ENCODE measurements around the gene AP2A1.
A peak's percentile ranks its signal among the peaks of the same experiment; 100 is the strongest.

Gene AP2A1

DNA sequence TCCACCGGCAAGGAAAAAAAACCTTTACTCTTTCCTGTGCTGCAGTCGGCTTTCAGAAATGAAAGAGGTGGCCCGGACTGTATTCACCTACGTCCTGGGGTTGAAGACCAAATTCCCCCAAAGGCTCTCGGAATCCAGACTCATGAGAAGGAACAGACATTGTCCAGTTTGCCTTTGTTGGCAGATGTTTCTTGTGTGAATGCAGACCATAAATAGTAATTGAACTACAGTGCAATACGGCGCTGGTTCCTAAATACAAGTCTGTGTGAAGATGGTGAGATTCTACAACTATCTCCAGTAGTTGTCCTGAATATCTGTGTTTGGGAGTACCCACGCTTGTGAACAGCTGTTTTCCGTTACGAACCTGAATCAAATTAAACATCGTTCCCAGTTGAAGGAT lies 72.9 kb downstream of the AP2A1 start:
- no peak for DNase-seq (ENCODE audit: low read depth)

DNA sequence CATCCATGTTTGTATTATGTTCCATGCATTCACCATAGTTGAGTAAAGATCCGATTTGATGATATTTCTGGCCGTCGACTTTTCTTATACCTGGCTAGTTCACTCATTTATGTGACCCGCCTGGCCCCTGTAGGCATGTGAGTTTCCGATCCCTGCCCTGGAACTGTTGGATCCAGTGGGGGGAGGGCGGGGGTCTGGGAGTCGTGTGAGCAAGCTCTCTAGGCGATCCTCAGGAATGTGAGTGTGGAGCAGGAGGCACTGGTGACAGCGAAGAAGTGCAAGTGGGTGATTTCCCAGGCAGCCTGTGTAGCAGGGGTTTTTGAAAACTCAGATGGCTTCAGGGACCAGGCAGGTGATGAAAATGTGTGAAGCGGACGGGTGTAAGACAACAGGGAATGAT lies 73.5 kb downstream of the AP2A1 start:
- DNase-seq (ENCODE audit: low read depth), result no peak

DNA sequence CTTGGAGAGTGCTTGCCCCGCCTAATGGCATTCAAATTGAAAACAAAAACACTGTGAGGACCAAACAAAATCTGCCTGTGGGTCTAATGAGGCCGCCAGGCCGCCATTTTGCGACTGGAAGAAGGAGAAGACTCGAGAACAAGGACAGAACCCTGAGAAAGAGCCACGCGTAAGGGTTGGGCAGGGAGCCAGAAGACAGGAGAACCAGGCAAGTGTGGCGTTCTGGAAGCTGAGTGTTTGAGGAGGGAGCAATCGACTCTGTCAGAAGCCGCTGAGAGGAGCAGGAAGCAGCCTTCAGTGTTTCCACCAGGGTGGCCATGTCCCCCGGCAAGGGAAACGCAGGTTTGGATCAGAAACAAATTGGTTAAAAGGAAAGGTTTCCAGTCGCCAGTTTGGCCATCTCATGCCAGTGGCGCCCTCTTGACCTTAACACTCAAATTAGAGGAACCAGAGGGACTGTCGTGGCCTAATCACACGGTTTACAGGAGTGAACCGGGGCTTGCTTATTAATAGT lies 74.0 kb downstream of the AP2A1 start:
- DNase-seq (ENCODE audit: low read depth), result no peak

DNA sequence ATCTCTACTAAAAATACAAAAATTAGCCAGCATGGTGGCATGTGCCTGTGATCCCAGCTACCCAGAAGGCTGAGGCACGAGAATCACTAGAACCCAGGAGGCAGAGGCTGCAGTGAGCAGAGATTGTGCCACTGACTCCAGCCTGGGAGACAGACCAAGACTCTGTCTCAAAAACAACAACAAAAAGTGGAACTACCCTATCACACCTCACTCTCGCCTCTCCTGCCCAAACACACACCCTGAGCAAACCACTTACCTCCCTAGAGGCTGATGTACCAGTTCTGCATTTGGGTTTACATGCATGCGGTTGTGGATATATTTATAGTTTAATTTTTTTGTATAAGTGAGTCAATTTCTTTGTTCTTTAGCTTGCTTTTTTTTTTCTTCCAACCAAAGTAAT lies 76.5 kb downstream of the AP2A1 start:
- no peak for DNase-seq (ENCODE audit: low read depth)

DNA sequence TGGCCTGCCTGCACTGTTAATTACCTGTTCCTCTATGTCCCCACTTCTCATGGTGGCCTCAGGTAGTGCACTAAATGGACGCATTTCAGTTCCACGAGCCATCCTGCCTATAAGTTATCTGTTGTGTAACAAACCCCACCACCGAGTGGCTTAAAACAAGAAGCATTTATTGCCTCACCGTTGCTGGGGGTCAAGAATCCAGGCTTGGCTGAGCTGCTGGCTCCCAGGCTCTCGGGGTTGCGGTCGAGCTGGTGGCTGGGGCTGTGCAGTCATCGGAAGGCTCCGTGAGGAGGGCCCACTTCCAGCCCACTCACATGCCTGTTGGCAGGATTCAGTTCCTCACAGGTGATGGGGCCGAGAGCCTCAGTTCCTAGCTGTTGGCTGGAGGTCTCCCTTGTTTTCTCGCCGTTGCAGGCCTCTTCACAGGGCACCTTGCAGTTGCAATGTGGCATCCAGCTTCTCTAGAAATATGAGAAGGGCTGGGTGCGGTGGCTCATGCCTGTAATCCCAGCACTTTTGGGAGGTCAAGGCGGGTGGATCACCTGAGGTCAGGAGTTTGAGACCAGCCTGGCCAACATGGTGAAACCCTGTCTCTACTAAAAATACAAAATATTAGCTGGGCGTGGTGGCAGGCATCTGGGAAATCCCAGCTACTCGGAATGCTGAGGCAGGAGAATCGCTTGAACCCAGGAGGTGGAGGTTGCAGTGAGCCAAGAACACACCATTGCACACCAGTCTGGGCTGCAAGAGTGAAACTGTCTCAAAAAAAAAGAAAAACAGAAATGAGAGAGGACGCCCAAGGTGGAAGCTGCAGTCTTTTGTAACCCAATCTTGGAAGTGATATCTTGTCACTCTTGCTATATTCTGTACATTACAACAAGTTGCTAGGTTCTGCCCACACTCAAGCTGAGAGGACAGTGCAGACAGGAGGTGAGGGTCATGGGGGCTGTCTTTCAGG lies 77.6 kb downstream of the AP2A1 start:
- no peak for DNase-seq (ENCODE audit: low read depth)

DNA sequence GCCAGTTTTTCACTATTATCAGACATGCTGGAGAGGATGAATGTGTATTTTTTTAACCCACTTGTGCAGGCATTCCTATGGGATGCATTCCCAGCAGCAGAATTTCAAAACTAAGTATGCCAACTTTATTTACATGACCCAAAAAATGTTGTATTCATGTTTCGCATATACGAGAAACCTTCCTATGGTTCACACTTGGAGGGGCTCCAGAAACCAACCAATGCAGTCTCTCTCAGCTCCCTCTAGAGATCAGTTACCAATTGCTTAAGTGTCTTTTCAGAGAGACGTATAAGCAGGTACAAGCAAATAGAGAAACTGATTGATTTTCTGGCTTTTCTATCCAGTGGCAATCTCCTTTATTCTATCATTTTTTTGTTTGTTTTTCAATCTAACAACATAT lies 78.6 kb downstream of the AP2A1 start:
- no peak for DNase-seq (ENCODE audit: low read depth)

DNA sequence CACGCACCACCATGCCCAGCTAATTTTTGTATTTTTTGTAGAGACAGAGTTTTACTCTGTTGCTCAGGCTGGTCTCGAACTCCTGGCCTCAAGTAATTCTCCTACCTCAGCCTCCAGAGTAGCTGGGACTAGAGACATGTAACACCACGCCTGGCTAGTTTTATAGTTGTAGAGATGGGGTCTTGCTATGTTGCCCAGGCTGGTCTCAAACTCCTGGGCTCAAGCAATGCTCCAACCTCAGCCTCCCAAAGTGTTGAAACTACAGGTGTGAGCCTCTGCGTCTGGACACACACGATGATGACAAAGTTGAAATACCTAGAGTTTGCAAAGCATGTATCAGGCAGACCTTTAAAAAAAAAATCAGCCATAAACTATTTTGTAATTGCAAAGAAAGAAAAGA lies 79.6 kb downstream of the AP2A1 start:
- DNase-seq (ENCODE audit: low read depth), result no peak

DNA sequence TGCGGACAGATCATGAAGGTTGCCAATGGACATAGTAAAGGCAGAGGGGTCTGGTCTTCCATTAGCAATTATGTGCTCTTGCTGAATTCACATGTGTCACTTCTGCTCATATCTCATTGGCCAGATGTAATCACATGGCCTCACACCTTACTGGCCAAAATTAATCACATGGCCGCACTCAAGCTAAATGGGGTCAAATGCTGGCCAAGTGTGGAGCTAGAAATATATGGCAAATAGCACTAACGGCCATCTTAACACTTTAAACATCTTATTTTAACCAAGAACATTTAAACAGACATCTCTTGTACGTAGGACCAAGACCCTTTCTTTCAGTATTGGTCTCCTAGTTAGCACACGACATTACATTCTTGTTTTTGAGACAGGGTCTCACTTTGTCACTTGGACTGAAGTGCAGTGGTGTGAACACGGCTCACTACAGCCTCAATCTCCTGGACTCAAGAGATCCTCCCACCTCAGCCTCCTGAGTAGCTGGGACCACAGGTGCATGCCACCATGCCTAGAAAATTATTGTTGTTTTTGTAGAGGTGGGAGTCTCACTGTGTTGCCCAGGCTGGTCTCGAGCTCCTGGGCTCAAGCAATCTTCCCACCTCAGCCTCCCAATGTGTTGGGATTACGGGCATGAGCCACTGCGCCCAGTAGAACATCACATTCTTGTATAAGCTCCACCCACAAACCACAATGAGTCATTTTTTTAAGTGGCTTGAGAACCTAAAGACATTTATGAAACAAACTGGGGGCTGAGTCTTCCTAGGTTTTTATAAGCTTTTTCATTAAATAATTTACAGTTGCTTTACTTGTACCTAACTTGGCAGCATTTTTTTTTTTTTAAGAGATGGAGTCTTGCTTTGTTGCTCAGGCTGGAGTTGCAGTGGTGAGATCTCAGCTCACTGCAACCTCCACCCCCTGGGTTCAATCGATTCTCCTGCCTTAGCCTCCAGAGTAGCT lies 81.2 kb downstream of the AP2A1 start:
- DNase-seq (ENCODE audit: low read depth), result peak; percentile 64

DNA sequence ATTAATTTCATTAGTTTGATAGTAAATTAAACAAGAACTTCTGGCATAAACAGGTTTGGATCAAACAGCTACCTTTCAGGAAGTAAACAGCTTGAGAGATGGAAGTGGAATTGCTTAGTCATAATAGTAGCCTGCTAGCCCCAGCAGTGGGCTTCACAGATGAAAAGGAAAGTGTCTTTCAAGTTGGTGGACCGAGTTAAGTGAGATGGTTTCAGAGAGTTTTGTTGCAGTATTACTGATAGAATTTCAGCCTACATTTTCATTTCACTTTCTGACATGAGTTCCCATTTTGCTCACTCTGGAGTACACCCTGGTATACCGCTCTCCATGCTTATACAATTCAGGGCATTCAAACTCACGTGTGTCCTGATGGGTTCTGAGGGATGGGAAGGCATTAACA lies 82.1 kb downstream of the AP2A1 start:
- no peak for DNase-seq (ENCODE audit: low read depth)

DNA sequence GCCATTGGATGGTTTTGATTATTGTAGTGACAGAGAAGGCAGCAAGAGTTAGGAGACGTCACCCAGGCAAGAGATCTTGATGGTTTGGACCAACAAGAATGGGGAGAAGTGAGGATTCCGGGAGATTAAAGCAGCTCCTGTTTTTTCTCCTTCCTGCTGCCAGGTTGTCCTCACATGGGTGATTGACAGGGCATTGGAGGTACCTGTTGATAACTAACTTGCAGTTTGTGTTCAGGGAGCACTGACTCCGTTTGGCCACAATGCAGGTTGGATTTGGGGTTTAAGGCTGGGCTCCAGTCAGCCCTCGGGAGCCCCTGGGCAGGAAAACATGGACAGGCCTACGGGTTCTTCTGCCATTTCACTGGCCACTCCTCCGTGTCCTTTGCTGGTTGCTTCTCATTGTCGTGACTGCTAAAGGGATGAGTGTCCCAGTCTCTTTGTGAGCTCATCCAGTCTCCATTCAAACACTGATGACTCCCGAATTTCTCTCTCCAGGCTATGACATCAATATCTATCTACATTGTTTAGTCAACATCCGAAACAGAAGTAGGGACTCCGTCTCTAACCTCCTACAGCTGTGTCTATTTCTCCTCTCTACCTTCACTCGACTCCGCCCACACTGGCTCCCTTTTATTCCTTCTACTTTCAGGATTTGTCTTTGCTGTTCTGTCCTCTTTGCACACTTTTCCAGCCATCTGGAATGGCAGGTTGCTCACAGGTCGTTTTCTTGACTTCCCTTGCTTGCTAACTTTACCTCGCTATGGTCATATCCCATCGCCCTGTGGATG lies 82.8 kb downstream of the AP2A1 start:
- no peak for DNase-seq (ENCODE audit: low read depth)

DNA sequence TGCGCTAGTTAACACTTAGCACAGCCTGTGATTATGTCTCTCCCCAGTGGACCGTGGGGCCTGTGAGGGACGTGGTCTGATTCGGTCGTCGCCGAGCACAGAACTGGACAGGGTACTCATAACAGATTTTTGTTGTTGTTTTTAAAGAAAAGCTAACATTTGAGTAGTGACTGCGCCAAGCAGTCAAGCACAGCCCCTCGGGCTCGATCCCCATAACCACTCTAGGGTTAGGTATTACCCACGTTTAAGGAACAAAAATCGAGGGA lies 83.4 kb downstream of the AP2A1 start:
- DNase-seq (ENCODE audit: low read depth), result no peak

DNA sequence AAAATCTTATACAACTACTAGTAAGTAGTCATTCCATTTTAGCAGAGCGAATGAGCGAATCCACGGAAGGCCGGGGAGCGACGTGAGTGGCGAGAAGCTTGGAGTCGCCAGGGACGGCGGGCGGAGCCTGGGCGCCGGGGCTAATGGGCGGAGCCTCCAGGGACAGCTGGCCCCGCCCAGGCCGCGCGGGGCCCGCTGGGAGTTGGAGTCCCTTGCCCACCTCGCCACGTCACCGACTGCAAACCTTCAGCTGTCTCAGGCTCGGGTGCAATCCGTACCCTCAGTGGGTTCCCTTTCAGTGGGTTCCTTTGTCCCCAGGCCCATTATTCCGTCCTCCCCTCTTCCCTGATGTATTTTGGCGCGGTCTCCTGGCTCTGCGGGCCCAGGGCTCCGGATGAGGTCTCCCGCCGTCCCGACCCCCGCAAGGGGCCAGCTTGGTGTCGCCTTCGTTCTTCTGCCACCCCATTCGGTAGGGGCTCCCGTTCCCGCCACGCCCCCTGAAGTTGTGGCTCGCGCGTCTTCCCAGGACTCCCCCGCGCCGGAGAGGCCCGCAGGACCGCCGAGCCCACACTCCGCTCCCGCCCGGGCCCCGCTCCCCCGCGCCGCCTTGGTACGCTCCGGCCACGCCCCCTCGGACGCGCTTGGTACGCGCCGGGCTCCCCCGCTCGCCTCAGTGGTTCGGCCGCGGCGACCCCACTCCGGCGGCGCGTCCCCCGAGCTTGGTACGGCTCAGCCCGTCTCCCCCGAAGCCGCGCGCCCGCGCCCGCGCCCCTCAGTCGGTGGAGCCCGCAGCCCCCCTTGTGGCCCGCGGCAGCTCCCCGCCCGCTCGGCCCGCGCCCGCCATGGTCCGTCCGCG lies 83.9 kb downstream of the AP2A1 start, which contains the start of gene PTOV1:
TSS of gene PTOV1 (plus strand) at position 673 of the 856 bp plus-strand sequence.
- peak; percentile 40 for DNase-seq (ENCODE audit: low read depth)

DNA sequence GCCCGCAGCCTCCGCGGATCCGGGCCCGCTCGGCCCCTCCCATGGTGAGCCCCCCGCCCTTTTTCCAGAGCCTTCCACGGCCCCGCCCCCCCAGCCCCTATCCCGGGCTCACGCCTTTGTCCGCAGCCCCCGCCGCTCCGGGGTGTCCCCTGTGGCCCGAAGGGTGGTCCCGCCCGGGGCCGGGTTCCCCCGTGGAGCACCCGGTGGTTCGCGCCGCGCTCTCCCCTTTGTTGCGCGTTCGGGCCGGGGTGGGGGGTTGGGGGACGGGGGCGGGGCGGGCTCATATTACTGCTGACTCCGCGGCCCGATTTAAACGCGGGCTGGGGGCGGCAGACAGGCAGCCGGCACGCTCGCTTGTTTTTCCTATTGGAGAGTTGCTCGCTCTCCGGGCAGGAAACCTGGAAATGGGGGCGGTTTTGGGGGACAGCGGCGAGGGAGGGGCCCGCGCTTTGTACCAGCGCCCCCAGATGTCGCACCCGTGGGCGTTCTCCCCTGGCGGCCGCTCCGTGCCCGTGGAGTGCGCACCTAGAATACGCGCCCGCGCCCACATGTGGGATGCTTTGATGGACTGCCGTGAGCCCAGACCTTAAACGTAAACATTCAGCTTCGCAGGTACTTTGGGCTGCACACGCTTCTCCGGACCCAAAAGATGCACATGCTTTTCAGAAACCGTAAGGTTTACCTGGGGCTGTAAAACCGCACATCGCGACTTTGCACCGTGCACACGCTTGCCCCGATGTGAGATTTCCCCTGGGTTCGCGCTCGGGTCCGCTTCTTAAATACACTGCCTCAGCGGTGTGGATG lies 84.9 kb downstream of the AP2A1 start:
- DNase-seq (ENCODE audit: low read depth), result no peak

DNA sequence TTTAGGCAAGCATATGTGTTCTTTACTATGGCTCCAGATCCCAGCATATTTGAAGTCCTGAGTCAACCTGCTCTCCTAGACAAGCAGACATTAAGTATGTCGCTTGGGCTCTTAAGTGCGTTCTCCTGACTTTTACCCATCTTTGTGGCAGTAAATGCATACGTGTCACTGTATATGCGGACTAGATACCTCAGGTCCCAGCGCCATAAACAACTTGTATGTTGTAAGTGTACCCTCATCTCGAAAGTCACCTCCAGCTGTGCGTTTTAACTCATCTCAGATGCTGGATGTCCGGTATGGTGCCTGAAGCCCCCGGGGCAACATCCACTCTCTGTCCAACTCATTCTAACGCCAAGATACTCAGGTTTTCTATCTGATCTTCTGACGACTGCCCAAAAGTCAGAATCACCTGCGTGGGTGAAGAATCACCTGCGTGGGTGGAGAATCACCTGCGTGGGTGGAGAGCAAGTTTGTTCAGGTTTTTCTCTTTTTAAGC lies 85.9 kb downstream of the AP2A1 start:
- no peak for DNase-seq (ENCODE audit: low read depth)

DNA sequence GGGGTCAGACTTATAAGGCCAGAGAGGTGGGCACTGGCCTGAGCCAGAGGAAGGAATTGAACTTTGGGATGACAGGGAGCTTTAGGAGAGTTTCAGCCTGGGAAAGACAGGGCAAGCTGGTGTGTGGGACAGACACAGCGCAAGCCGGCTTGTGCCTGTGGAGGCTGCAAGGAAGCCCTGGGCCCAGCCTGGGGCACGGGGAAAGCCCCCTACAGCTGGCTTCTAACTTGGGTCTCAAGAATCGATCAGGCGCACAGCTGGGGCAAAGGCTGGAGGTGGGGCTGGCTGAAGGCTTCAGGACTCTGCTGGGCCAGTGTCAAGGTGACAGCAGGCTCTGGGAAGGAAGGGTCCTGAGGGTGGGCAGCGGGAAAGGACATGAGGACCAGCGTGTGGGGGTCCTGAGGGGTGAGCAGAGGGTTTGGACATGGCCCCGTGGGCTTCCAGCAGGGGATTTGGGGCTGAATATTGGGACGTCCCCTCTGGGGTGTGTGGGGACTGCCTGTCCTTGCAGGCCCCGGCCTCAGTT lies 87.1 kb downstream of the AP2A1 start:
- DNase-seq (ENCODE audit: low read depth), result no peak

DNA sequence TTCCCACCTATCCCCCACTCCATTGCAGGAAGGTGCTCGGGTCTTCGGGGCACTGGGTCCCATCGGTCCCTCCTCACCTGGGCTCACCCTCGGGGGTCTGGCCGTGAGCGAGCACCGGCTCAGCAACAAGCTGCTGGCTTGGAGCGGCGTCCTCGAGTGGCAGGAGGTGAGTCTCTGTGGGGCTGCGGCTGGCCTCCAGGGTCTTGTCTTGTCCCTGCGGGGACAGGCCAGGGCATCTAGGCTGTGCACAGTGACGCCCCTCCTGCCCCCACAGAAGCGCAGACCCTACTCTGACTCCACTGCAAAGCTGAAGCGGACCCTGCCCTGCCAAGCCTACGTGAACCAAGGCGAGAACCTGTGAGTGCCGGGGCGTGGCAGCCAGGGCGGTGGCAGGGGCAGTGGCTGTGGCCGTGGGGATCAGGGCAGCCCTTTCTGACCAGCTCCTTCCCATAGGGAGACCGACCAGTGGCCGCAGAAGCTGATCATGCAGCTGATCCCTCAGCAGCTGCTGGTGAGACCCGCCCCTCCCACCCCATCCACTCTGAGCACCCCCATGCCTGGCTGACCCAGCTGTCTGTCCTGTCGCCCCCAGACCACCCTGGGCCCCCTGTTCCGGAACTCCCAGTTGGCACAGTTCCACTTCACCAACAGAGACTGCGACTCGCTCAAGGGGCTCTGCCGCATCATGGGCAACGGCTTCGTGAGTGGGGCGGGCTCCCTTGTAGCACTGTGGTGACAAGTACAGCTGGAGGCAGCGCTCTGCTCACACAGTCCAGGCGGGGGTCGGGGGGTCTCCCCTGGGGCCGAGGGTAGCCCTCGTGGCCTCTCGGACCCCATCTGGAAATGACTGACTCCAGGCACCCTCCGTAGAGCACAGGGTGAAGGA lies 87.8 kb downstream of the AP2A1 start:
- DNase-seq (ENCODE audit: low read depth), result no peak

DNA sequence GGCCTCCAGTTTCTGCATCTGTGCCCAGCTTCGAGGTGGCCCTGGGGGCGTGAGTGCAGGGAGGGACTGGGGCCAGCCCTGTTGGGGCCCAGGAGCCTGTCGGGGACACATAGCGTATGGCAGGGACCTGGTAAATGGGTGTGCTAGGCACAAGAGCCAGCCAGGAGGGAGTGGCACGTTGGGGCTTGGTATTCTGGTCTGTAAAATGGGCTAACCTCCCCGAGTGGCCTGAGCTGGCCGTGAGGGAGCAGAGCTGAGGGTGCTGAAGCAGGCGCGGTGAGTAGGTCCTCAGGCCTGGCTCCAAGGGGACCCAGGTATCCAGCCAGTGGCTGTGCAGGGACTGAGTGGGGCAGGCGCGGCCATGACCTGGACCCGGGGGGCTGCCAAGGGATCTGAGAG lies 88.5 kb downstream of the AP2A1 start:
- DNase-seq (ENCODE audit: low read depth), result no peak

DNA sequence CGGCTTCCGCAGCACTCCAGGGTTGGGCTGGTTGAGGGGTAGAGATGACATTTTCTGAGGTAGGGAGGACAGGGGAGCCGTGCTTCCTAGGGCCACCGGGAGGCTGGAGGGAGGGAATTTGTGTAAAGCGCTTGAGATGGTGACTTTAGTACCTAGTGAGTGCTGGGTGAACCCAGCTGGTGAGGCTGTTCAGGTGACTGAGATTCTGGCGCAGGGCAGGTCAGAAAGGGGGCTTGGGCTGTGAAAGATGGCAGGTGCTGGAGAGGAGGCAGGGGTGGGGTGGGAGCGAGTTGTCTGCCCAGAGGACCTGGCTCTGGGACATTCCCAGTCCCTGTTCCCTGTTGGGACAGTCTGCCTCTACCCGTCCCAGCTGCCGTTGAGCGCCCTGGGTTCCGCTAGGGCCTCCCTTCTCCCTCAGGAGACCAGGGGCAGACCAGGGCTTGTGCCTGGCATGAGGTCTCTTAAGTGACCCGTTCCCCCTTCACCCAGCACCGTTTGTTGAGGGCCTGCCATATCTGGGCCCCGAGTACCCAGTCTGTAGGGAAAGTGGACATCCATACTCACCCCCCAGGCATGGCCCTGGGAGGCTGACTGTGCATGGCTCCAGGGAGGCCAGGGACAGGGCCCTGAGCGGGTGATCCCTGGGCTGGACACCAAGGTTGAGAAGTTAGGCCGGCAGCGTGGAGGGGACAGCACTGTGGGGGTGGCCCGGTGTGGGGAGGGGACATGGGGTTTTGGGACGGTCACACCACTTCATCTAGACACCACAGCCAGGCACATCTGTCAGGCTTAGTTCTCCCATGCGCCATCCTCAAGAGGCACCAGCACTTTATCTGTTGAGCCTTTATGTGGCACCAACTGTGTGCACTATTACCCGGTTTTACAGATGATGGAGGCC lies 89.1 kb downstream of the AP2A1 start:
- DNase-seq (ENCODE audit: low read depth), result no peak
